Neuronal stem cell (in vitro differentiated cells): ENCODE data around the gene EYS.
A peak's percentile ranks its signal among the peaks of the same experiment; 100 is the strongest.

Experiments used
- DNase-seq: peaks from one replicate; pipeline ENCODE4 v3.0.0-alpha.2; 2013; ENCODE audit warnings: low spot score
- H2AFZ ChIP-seq: one replicate; pipeline ENCODE4 v1.6.1; 2013; ENCODE audit warnings: mild to moderate bottlenecking, low read length, inconsistent platforms
- H2AK5ac ChIP-seq: 2 replicates; pipeline ENCODE4 v1.6.1; 2013; ENCODE audit warnings: low read depth, mild to moderate bottlenecking, inconsistent platforms, low read length, moderate library complexity, mixed read lengths
- H2BK120ac ChIP-seq: 2 replicates; pipeline ENCODE4 v1.6.1; 2013; ENCODE audit warnings: low read depth, mild to moderate bottlenecking, inconsistent platforms, low read length, moderate library complexity, mixed read lengths
- H2BK12ac ChIP-seq: one replicate; pipeline ENCODE4 v1.6.1; 2013; ENCODE audit warnings: low read length, inconsistent platforms
- H2BK15ac ChIP-seq: 2 replicates; pipeline ENCODE4 v1.6.1; 2013; ENCODE audit warnings: mild to moderate bottlenecking, low read length, inconsistent platforms, mixed read lengths
- H2BK5ac ChIP-seq: one replicate; pipeline ENCODE4 v1.6.1; 2013; ENCODE audit warnings: inconsistent platforms, mild to moderate bottlenecking, low read length, moderate library complexity
- H3K14ac ChIP-seq: one replicate; pipeline ENCODE4 v1.6.1; 2013; ENCODE audit warnings: low read length, inconsistent platforms
- H3K18ac ChIP-seq: 2 replicates; pipeline ENCODE4 v1.6.1; 2013; ENCODE audit warnings: low read length, inconsistent platforms
- H3K23ac ChIP-seq: 2 replicates; pipeline ENCODE4 v1.6.1; 2013; ENCODE audit warnings: low read depth, mild to moderate bottlenecking, mixed read lengths, low read length, inconsistent platforms; ENCODE audit not compliant: poor library complexity
- H3K27ac ChIP-seq: replicated peaks from 3 replicates; pipeline ENCODE4 v1.5.1; 2013; ENCODE audit warnings: low read length, inconsistent platforms
- H3K27me3 ChIP-seq, 3 experiments: 2 replicates each; pipeline ENCODE4 v1.6.1; 2013; ENCODE audit warnings: low read length in 3 of 3, mild to moderate bottlenecking in 2 of 3, inconsistent platforms in 1 of 3, low read depth in 1 of 3, mixed read lengths in 1 of 3, moderate library complexity in 1 of 3; ENCODE audit not compliant: control insufficient read depth in 3 of 3, insufficient read depth in 3 of 3
- H3K36me3 ChIP-seq, 2 donors: replicated peaks in 1 of 2; 2 replicates each; pipeline ENCODE4 v1.6.1; 2013; ENCODE audit warnings: low read length in 2 of 2; ENCODE audit not compliant: control insufficient read depth in 2 of 2, insufficient read depth in 2 of 2
- H3K4ac ChIP-seq: 2 replicates; pipeline ENCODE4 v1.6.1; 2013; ENCODE audit warnings: inconsistent platforms, mild to moderate bottlenecking, low read length, moderate library complexity
- H3K4me1 ChIP-seq, 2 donors: 1 replicate in 1 of 2; 2 replicates in 1 of 2; pipeline ENCODE4 v1.6.1; 2013; ENCODE audit warnings: low read length in 2 of 2, low read depth in 1 of 2; ENCODE audit not compliant: control insufficient read depth in 2 of 2, insufficient read depth in 1 of 2
- H3K4me2 ChIP-seq: one replicate; pipeline ENCODE4 v1.6.1; 2013; ENCODE audit warnings: mild to moderate bottlenecking, low read length, inconsistent platforms; ENCODE audit not compliant: insufficient read depth, poor library complexity, severe bottlenecking
- H3K4me3 ChIP-seq, 2 donors: 2 replicates each; pipeline ENCODE4 v1.5.1; 2013; ENCODE audit warnings: low read length in 2 of 2, mild to moderate bottlenecking in 2 of 2, inconsistent platforms in 1 of 2, moderate library complexity in 1 of 2
- H3K79me1 ChIP-seq: one replicate; pipeline ENCODE4 v1.6.1; 2013; ENCODE audit warnings: low read depth, mild to moderate bottlenecking, inconsistent platforms, low read length, moderate library complexity
- H3K9ac ChIP-seq: one replicate; pipeline ENCODE4 v1.6.1; 2013; ENCODE audit warnings: mild to moderate bottlenecking, low read depth, low read length, inconsistent platforms; ENCODE audit not compliant: poor library complexity
- H3K9me3 ChIP-seq, 2 donors: replicated peaks in 1 of 2; 2 replicates each; pipeline versions ENCODE3 to v1.6.1; 2013; ENCODE audit warnings: low read length in 2 of 2, mild to moderate bottlenecking in 2 of 2, inconsistent platforms in 1 of 2, low read depth in 1 of 2, mixed read lengths in 1 of 2, moderate library complexity in 1 of 2; ENCODE audit not compliant: control insufficient read depth in 2 of 2, insufficient read depth in 1 of 2
- H4K8ac ChIP-seq: one replicate; pipeline ENCODE4 v1.6.1; 2013; ENCODE audit warnings: low read depth, mild to moderate bottlenecking, inconsistent platforms, low read length, moderate library complexity
- H4K91ac ChIP-seq: one replicate; pipeline ENCODE4 v1.6.1; 2013; ENCODE audit warnings: low read length, low read depth, mild to moderate bottlenecking, inconsistent platforms; ENCODE audit not compliant: poor library complexity
- WGBS, 2 donors: extraction: QIAGEN DNeasy Blood & Tissue Kit; methylation state at CpG; one replicate each; pipeline ENCODE4 v1.1.7; 2013; ENCODE audit warnings: missing lambda C conversion rate in 2 of 2, mixed read lengths in 1 of 2; ENCODE audit not compliant: insufficient read length in 2 of 2, insufficient replicate concordance in 1 of 2; ENCODE audit errors: extremely low coverage in 2 of 2; 5-methylcytosine and 5-hydroxymethylcytosine counted together

Gene EYS

DNA sequence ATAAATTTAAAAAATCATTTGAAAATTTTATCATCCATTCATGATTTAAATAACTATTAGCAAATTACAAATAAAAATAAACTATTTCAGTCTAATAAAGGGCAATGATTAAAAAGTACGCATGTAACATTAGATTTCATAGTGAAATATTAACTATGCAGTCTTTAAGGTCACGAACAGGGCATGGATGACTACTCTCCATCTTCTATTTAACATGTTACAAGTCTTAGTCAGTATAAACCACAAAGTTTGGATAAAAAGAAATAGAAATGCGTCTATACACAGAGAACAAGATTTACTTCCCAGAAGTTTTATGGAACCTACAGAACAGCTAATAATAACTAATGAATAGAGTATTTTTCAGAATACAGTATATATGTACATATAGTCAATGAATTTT is 1016.0 kb downstream of the EYS start:
- no peak overlapping the region for H3K27ac ChIP-seq
- no peak overlapping the region for H3K4ac ChIP-seq
- H3K27me3 ChIP-seq = no peaks in the 10 kb centered on the region
- no peak overlapping the region for H2AFZ ChIP-seq
- no peak overlapping the region for H3K4me3 ChIP-seq
- H3K79me1 ChIP-seq = no peaks in the 10 kb centered on the region
- no peak overlapping the region for H2BK120ac ChIP-seq
- no peak overlapping the region for H2BK12ac ChIP-seq
- H3K9me3 ChIP-seq = peaks cover 0 to 5% of the 10 kb centered on the region in 2 donors
- H3K36me3 ChIP-seq = no peaks in the 10 kb centered on the region
- WGBS, 2 donors = no CpG with 5 or more reads among the region's 3 CpGs
- no peak overlapping the region for H3K14ac ChIP-seq
- no peak overlapping the region for H3K18ac ChIP-seq
- no peak overlapping the region for H4K8ac ChIP-seq
- no peak overlapping the region for H2AK5ac ChIP-seq
- no peak overlapping the region for H2BK15ac ChIP-seq
- H3K4me2 ChIP-seq = no peak overlapping the region
- no peak overlapping the region for H2BK5ac ChIP-seq
- H3K4me1 ChIP-seq = no peaks in the 10 kb centered on the region
- H3K23ac ChIP-seq = no peak overlapping the region
- H4K91ac ChIP-seq = no peak overlapping the region
- no peak for DNase-seq
- no peak overlapping the region for H3K9ac ChIP-seq

DNA sequence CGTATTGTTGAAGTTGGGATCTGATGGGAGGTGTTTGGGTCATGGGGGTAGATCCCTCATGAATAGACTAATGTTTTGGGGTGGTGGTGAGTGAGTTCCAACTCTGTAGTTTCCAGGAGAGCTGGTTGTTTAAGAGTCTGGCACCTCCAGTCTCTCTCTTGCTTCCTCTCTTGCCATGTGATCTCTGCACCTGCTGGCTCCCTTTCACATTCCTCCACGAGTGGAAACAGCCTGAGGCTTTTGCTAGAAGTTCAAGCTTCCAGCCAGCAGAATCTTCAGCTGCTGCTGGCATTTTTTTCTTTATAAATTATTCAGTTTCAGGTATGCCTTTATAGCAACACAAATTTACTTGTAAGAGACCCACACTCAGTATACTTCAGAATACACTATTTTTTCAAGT is 1021.6 kb downstream of the EYS start:
- Histone ChIP-seq H3K27me3 (no peaks in the 10 kb centered on the region), H3K36me3 (no peaks in the 10 kb centered on the region), H3K14ac (no peak overlapping the region), H2AK5ac (no peak overlapping the region), H3K9me3 (no peaks in the 10 kb centered on the region), H4K91ac (no peak overlapping the region), H3K4me3 (no peak overlapping the region), H2BK12ac (no peak overlapping the region), H3K18ac (no peak overlapping the region), H3K79me1 (no peaks in the 10 kb centered on the region), H3K23ac (no peak overlapping the region), H3K4me1 (peaks cover 0 to 4% of the 10 kb centered on the region in 2 donors), H2BK120ac (no peak overlapping the region), H3K27ac (no peak overlapping the region), H3K4ac (no peak overlapping the region), H2BK15ac (no peak overlapping the region), H3K9ac (no peak overlapping the region), H3K4me2 (no peak overlapping the region), H2AFZ (no peak overlapping the region), H2BK5ac (no peak overlapping the region), H4K8ac (no peak overlapping the region)
- no peak for DNase-seq
- WGBS, 2 donors = no CpG with 5 or more reads among the region's 2 CpGs

DNA sequence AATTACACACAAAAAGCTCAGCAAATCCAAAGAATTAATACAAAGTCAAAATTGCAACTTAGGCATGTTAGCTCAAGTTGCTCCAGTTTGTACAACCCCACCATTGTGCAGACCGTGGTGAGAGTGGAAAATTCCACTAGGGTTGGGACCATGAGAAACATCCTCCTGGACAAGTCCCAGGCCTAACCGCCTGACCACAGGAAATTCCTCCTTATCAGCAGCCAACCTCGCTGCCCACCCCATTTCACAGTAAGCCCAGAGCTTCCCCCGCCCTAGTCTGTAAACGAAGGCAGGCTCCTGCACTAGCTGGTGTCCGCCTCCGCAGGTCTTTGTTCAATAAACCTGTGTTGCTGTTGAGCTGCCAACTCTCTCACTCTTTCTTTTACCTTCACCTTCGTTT is 1023.3 kb downstream of the EYS start:
- no peak overlapping the region for H3K18ac ChIP-seq
- no peak overlapping the region for H2BK120ac ChIP-seq
- H2BK15ac ChIP-seq = no peak overlapping the region
- no peak overlapping the region for H4K91ac ChIP-seq
- WGBS, 2 donors = no CpG with 5 or more reads among the region's 8 CpGs
- no peak overlapping the region for H3K4me3 ChIP-seq
- no peak overlapping the region for H3K4ac ChIP-seq
- no peaks in the 10 kb centered on the region for H3K27me3 ChIP-seq
- H3K79me1 ChIP-seq = no peaks in the 10 kb centered on the region
- H2BK5ac ChIP-seq = no peak overlapping the region
- H3K4me1 ChIP-seq = peaks cover 0 to 4% of the 10 kb centered on the region in 2 donors
- no peak overlapping the region for H2BK12ac ChIP-seq
- no peak overlapping the region for H3K9ac ChIP-seq
- no peak overlapping the region for H3K27ac ChIP-seq
- no peaks in the 10 kb centered on the region for H3K9me3 ChIP-seq
- no peak overlapping the region for H3K14ac ChIP-seq
- H4K8ac ChIP-seq = no peak overlapping the region
- peak overlapping the region; percentile 68 for H2AFZ ChIP-seq
- H2AK5ac ChIP-seq = no peak overlapping the region
- H3K36me3 ChIP-seq = no peaks in the 10 kb centered on the region
- no peak overlapping the region for H3K23ac ChIP-seq
- peak; percentile 12 for DNase-seq
- no peak overlapping the region for H3K4me2 ChIP-seq

DNA sequence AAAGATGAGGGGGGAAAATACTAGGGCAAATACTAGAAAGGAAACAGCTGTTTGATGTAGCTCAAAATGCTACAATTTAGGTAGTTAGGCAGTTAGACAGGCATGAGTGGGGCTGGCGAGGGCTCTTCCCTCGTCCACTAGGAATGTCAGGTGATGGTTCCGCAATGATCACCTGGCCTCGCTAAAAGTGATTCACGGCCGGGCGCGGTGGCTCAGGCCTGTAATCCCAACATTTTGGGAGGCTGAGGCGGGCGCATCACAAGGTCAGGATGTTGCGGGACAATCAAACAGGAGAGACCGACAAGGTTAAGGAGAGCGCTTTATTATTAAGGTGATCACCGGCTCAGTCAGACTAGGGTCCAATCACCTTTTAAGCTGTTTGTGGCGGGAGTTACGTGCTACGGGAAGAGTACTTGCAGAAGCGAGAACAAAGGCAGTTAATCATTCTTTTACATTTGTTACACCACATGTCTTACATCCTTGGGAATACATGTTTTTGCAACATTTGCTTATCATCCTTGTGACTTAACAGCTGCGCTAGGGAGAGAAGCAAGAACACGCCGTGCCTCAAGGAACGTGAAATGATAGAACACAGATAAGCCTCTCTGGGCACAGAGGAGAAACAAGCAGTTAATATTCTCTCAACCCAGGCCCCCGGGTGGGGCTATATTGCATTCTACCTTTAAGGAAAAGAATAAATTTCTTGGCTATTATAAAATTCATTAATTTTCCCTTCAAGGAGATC is 1025.4 kb downstream of the EYS start:
- Histone ChIP-seq H3K14ac (no peak overlapping the region), H2AFZ (no peak overlapping the region), H3K18ac (no peak overlapping the region), H2BK120ac (no peak overlapping the region), H2BK5ac (no peak overlapping the region), H3K9ac (no peak overlapping the region), H3K4me1 (peaks cover 0 to 4% of the 10 kb centered on the region in 2 donors), H3K27me3 (no peaks in the 10 kb centered on the region), H2BK15ac (no peak overlapping the region), H3K27ac (no peak overlapping the region), H4K91ac (no peak overlapping the region), H3K23ac (no peak overlapping the region), H3K79me1 (no peaks in the 10 kb centered on the region), H3K36me3 (no peaks in the 10 kb centered on the region), H4K8ac (no peak overlapping the region), H2BK12ac (no peak overlapping the region), H3K4me2 (no peak overlapping the region), H2AK5ac (no peak overlapping the region), H3K4ac (no peak overlapping the region), H3K4me3 (no peak overlapping the region), H3K9me3 (no peaks in the 10 kb centered on the region)
- DNase-seq = no peak
- WGBS, 2 donors = no CpG with 5 or more reads among the region's 23 CpGs
